Right renal pelvis (tissue), 4 donors: ENCODE measurements around the gene FERMT3. TPM values are rescaled to one million over a fixed set of nuclear protein-coding genes. Genes with fewer than 3 reads are reported as not detected.
"Not testable (repeated sequence)": the region's sequence is repeated elsewhere in the genome, so short reads cannot be mapped to it uniquely, and the experiment has no call there.

ENCODE experiments used
- DNase-seq, 4 donors: peaks; one replicate each; pipeline ENCODE4 v3.0.0-alpha.2; 2013; ENCODE audit warnings: low read depth in 4 of 4, low spot score in 3 of 4, missing footprints in 1 of 4
- polyA plus RNA-seq, 4 donors: library from polyadenylated mRNA; unstranded; fragments of 120-200 nt; gene quantifications; one replicate each; pipeline ENCODE4 v1.2.1, GENCODE V29; 2013; ENCODE audit not compliant: insufficient read length in 4 of 4

FERMT3 gene
- 1 to 10 TPM; 5.0 to 9.2 (median 5.8) TPM for polyA plus RNA-seq

- DNase-seq: no peak
These were observed at the start of gene FERMT3 for GRCh38 chr11:64206457-64207255. Gene FERMT3, plus strand, starts transcription at chr11:64206721. Its CDS starts 644 bp downstream, at chr11:64207365.

- no peak for DNase-seq
These were observed 48.7 kb upstream of the FERMT3 start for GRCh38 chr11:64157631-64158394.

DNA sequence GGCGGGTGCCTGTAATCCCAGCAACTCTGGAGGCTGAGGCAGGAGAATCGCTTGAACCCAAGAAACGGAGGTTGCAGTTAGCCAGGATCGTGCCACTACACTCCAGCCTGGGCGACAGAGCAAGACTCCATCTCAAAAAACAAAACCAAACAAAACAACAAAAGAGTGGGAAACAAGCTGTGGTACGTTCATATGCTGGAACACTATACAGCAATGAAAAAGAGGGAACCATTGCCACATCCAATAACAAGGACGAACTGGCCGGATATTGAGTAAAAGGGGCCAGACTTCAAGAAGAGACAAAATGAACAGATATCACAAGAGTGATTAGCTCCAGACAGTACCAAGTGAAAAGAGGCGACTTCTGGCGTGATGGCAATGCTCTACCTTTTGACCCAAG is 45.5 kb upstream of the FERMT3 start:
- DNase-seq: no peak

GRCh38 chr11:64162769-64163168 is 43.8 kb upstream of the FERMT3 start:
- not testable (repeated sequence) for DNase-seq

GRCh38 chr11:64163951-64164350 is 42.6 kb upstream of the FERMT3 start:
- DNase-seq: no peak

- DNase-seq: no peak
These were observed 41.9 kb upstream of the FERMT3 start for GRCh38 chr11:64164392-64165312.

DNA sequence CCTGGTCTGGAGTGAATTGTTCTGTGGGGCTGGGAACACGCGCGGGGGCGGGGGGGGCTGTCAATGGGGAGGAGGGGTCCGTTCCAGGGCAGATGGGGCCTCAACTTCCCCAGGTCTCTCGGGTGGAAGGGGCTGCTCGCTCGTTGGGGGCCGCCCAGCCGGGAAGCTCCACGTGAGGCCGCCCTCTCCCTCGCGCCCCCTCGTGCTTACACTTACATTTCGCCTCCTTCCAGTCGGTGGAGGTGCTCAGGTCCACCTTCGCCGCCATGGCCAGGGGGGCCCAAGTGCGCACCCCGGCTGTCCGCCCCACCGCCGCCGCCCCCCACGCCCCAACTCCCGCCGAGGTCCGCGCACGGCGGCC is 41.1 kb upstream of the FERMT3 start:
- DNase-seq: no peak

GRCh38 chr11:64165842-64166635 is 40.5 kb upstream of the FERMT3 start, which contains the start of gene MACROD1:
Gene MACROD1, minus strand, starts transcription at chr11:64166113. Its CDS starts 119 bp downstream, at chr11:64165994.
- no peak for DNase-seq

DNA sequence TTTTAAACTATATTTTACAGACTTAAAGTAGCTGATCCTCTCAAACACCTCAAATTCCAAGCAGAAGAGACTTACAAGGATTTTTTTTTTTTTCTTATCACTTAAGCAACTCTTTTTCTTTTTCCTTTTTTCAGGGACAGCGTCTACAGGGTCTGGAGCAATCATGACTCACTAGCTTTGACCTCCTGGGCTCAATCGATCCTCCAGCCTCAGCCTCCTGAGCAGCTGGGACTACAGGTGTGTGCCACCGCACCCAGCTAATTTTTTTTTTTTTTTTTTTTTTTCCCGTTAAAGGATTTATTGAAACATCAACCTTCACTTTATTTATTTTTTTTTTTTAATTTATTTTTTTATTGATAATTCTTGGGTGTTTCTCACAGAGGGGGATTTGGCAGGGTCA is 36.1 kb upstream of the FERMT3 start:
- no peak for DNase-seq

DNA sequence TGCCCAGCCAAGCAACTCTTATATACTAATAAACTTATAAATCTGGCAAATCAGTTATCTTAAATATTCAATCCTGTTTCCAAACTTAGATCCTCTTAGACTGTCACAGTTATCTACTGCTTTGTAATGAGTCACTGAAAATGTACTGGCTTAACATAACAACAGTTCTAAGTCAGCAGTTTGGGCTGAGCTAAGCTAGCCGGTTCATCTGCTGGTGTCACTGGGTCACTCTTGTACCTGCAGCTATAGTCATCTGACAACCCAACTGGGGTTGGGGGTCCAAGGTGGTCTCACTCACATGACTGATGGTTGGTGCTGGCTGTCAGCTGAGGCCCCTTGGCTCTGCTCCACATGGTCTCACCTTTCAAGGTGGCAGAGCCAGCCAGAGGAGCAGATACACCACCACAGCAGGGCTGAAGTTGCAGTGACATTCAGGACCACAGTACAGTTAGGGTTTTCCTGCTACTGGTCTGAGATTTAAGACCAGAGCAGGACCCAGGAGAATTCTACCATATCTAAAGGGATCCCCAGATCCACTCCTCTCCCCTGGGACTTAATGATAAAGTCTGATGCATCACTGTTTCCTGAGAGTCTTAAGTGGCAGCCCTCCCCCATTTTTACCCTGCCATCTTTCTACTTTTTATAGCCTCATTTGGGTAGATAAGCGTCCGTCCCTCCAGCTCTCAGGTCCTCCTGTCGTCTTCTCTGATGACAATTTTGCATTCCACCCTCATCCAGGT is 32.7 kb upstream of the FERMT3 start:
- DNase-seq: no peak

DNA sequence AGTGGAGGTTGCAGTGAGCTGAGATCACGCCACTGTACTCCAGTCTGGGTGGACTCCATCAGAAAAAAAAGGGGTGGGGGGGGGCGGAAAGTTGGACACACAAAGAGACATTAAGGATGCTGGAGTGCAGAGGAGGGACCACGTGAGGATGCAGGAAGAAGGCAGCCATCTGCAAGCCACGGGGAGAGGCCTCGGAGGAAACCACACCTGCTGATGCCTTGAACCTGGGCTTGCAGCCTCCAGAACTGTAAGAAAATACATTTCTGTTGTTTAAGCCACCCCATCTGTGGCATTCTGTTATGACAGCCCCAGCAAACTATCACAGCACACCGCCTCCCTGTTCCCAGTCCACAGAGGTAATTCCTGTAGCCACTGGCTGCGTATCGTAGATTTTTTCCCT is 29.8 kb upstream of the FERMT3 start:
- no peak for DNase-seq

- no peak for DNase-seq
These were observed 28.3 kb upstream of the FERMT3 start for GRCh38 chr11:64178203-64178602.

GRCh38 chr11:64178951-64179639 is 27.4 kb upstream of the FERMT3 start:
- no peak for DNase-seq

- no peak for DNase-seq
These were observed 25.6 kb upstream of the FERMT3 start for GRCh38 chr11:64180891-64181290.

GRCh38 chr11:64181506-64182411 is 24.8 kb upstream of the FERMT3 start:
- peak in 2 of 4 donors; percentile 74 to 77 for DNase-seq

GRCh38 chr11:64183890-64184289 is 22.6 kb upstream of the FERMT3 start:
- no peak for DNase-seq

GRCh38 chr11:64185175-64185692 is 21.3 kb upstream of the FERMT3 start:
- peak in 1 of 4 donors; percentile 61 for DNase-seq
